ENCODE measurements around the gene PAIP2.

DNA sequence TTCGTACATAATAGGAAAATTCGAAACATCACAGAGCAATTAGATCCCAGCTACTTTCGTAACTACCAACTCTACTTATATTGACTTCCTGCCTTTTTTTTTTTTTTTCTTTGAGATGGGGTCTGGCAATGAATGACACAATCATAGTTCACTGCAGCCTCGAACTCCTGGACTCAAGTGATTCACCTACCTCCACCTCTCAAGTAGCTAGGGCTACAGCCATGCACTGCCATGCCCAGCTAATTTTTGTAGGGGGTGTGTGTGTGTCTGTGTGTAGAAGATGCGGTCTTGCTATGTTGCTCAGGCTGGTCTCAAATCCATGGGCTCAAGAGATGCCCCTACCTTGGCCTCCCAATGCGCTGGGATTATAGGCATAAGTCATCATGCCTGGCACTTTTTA, 5.8 kb upstream of the PAIP2 start:
- no peak for TF ChIP-seq GATA2 (IDR thresholded peaks at IDR 0.05; ENCODE audit: low read depth, low read length)
- no peak for TF ChIP-seq GATA3 (IDR thresholded peaks at IDR 0.05; ENCODE audit: low read depth, low read length)
